ENCODE results near the gene CIC. TPM values are rescaled to one million over a fixed set of nuclear protein-coding genes. Genes with fewer than 3 reads are reported as not detected.

Gene CIC
- total RNA-seq, 1 donor from 2014 or later = 57.9 TPM

GRCh38 chr19:42242512-42243409 is 26.3 kb upstream of the CIC start, which contains the start of gene GSK3A:
GSK3A (minus strand) TSS chr19:42242602; CDS start chr19:42242465, 137 bp downstream.
- peak; percentile 99 for DNase-seq (ENCODE audit: low spot score)

DNA sequence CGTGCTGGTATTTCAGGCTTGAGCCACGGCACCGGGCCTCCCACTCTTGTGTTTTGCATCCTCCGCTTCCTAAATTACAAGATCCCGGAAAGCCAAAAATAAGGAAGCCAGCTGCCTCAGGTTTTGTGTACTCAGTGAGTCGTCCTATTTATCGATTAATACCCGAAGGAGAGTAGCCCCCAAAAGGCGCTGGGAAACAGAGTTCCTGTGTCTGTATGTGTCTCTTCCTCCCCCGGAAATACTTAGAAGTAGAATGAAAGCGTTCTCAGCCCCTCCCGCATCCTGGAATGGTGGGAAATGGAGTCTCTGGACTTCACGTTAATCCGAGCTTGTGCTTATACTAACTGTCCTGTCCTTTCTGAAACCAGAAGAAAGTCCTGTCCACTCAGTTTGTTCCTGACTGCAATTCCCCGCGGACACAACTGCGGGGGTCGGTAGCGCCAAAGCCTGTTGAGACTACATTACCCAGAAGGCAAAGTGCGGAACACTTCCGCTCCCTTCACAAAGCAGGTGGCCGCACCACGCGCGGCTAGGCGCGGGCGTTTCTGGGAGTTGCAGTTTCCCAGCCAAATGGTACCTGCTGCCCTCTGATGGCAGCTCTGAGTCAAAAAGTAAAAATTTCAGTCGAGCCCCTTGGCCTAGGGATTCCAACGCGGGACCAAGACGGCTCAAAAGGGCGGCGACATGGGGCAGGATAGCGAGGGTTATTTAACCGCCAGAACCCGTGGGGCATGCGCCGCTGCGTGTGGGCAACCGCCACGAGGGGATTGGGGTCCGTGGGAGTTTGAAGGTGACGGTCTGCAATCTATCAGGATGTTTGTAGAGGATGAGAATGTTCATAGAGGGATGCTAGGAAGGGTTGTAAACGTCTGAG is 24.5 kb upstream of the CIC start:
- peak; percentile 97 for DNase-seq (ENCODE audit: low spot score)

DNA sequence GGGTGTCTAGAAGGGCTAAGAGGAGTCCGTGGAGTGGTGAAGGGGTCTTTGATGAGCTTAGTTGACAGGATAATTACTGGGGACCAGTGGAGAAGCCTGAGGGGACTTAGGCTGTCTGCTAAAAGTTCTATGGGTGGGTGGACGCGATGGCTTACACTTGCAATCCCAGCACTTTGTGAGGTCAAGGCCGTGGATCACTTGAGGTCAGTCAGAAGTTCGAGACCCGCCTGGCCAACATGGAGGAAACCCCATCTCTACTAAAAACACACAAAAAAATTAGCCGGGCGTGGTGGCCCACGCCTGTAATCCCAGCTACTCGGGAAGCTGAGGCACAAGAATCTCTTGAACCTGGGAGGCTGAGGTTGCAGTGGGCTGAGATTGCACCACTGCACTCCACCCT is 23.8 kb upstream of the CIC start:
- DNase-seq (ENCODE audit: low spot score) = no peak

DNA sequence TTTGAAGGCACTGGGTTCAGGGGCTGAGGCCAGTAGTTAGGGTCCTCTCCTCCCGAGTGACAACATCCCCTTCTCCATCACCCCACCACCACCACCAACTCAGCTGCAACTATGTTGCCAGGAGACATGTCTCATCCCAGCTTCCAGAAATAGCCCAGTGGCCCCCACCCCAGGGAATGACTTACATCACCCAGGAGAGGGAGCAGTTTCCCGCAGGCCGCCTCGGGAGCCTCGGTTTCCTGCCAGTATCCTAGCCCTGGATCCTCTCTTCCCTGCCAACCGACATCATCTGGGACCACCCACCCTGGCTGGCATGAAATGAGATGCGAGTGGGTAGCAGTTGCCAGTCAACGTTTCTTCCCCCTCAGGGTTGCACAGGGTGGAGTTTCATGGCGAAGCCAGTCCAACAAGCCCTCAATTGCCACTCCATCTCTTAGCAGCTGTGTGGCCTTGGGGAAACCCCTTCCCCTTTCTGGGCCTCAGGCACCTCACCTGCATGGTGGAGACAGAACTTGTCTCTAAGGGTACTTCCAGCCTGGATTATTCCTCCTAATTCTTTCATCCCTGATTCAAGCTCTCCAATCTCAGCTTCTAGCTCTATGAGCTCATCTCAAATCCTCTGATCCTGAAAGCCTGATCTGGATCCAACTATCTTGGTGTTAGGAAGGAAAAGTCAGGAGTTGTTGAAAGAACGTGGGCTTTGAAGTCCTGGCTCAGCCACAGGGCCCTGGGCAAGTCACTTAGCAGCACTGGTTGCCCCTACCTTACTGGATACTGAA is 22.7 kb upstream of the CIC start:
- DNase-seq (ENCODE audit: low spot score) = no peak

- no peak for DNase-seq (ENCODE audit: low spot score)
Observed at GRCh38 chr19:42246922-42247639, 22.0 kb upstream of the CIC start.

- DNase-seq (ENCODE audit: low spot score) = no peak
Observed at GRCh38 chr19:42247640-42248199, 21.3 kb upstream of the CIC start.

DNA sequence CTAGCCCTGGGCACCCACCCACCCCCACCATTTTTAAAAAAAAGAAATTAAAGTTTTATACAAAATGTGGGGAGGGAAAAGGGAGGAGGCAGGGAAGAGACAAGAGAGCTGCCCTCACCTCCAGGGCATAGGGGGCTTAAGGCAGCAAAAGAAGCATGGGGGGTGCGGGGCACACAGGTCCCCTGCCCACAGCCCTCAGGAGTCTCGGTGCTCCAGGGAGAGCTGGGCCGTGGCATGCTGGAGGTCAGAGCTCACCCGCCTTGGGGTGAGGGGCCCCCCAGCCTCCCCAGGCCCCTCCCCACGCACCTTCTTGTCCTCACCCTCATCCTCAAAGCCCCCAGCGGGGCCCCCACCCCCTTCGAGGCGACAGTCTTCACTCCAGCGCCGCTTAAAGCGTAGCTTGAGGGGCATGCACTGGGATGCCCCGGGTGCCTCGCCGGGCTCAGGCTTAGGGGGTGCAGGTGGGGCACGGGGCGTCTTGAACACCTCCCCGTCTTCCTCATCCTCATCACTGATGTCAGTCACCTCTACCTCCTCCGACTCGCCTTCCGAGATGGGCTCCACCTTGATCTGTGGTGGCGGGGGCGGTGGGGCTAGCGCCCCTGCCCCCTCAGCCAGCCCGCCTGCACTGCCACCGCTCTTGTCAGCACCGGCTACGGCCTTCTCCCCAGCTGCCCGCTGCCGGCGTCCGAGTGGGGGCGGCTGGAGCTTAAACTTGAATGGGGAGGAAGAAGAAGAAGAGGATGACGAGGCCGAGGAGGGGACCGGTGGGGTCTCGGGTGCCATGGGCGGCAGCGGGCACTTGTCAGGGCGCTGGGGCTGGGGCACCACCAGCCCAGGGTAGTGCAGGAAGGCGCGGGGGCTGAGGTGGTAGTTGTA is 20.5 kb upstream of the CIC start:
- DNase-seq (ENCODE audit: low spot score) = no peak

DNA sequence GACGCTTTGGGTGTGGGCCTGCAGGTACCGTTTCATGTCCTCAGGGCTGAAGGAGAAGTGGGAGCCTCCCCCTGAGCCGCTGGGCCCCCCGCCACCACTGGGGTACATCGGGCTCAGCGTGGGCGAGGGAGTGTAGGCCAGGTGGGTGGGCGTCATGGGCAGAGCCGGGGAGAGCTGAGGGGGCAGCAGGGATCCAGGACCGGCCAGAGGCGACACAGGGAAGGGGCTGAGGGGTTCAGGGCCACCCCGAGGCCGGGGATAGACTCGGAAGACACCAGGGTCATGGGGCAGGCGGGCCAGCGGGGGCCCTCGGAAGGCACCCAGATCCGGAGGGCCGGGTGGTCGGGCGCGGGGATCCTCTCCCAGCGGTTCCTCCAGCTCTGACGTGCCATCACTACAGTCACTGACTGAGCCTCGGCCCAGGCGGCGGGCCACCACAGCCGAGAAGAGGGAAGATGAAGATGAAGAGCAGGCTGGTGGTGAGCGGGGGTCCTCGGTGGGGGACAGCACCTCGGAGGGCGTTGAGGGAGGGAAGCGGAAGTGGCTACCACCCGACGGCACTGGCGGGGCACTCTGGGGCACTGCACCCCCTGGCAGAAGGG is 19.8 kb upstream of the CIC start:
- DNase-seq (ENCODE audit: low spot score) = no peak

GRCh38 chr19:42249769-42250168 is 19.3 kb upstream of the CIC start:
- no peak for DNase-seq (ENCODE audit: low spot score)

DNA sequence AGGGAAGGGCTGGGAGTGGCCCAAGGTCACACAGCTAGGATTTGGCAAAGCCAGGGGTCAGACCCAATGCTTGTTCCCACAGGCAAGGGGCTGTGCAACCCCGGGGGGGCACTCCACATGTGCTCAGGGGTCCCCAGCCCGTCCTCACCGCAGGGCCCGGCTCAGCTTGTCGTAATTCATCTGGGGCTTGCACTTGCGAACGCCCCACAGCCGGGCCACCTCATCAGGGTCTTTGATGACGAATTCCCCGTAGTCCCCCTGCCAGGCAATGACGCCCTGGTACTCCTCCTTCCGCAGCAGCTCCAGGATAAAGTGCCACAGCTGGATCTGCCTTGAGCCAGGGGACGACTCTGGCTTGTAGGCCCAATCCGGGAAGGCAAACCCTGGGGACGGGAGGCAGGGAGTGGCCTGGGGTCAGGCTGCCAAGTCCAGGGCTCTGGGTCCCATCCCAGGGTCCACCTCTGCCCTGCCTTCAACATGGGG is 18.8 kb upstream of the CIC start:
- no peak for DNase-seq (ENCODE audit: low spot score)

- DNase-seq (ENCODE audit: low spot score) = no peak
Observed at GRCh38 chr19:42250666-42251531, 18.2 kb upstream of the CIC start.

- no peak for DNase-seq (ENCODE audit: low spot score)
Observed at GRCh38 chr19:42251572-42252358, 17.3 kb upstream of the CIC start.

DNA sequence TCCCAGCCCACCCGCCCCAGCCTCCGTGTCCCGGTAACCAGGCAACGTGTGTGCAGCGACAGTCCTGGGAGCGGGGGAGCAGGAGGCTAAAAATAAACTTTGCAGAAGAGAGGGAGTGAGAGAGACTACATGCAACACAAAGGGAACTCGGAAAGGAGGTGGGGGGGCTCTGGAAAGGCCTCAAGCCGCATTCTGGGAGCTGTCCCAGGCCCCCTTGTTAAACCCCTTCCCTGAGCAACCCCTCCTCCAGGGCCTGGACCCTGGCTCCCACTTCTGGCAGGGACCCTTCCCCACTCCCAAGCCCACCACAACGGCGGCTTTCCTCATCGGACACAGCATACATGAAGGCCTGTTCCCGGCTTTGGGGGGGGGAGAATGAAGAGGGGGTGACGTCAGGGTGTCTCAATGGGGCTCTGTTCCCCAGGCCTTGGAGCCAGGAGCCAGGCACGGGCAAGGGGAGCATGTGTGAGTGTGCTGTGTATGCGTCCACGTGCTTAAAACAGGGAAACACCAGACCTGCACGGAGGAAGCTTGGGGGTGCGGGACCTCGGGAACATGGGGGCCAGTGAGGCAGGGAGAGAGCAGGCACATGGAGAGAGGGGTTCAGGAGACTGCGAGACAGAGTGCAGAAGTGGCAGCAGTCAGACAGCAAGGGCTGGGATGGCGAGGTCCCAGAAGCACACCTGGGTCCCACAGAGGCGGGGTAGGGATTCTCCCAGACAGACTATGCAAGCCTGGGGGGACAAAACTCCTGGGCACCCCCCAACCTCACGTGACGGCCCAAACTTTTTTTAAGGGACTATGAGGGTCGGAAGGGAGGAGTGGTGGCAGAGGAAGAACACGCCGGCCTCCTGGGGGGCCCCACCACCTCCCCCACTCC is 16.4 kb upstream of the CIC start:
- no peak for DNase-seq (ENCODE audit: low spot score)

GRCh38 chr19:42253245-42254088 is 15.6 kb upstream of the CIC start:
- no peak for DNase-seq (ENCODE audit: low spot score)

Measured in mesenteric fat pad (tissue), 1 donor.